ENCODE data around the gene FMNL3. TPM values are rescaled to one million over a fixed set of nuclear protein-coding genes. Genes with fewer than 3 reads are reported as not detected.

The FMNL3 gene
- total RNA-seq, 1 experiment from 2014 or later = 3.5 TPM

- Histone ChIP-seq H3K9me3 (ENCODE audit: control insufficient read depth in 1 of 2, insufficient read depth in 1 of 2, low read depth in 1 of 2, low read length in 2 of 2) (no peaks in the 10 kb centered on the region), H3K4me1 (ENCODE audit: control insufficient read depth in 1 of 2, insufficient read depth in 2 of 2, low read length in 2 of 2) (peaks cover 22 to 63% of the 10 kb centered on the region in 2 experiments), H3K79me2 (ENCODE audit: insufficient read depth, low read length) (no peaks in the 10 kb centered on the region; the same call in 1 of the 2 replicates), H3K4me3 (replicated peaks in 1 of 2; ENCODE audit: low read depth in 1 of 2, low read length in 2 of 2) (peak within 1 kb of the TSS; percentile 60 to 67), H4K20me1 (ENCODE audit: insufficient read depth) (no peaks in the 10 kb centered on the region), H3K36me3 (ENCODE audit: control insufficient read depth in 1 of 2, insufficient read depth in 2 of 2, low read length in 2 of 2) (no peaks in the 10 kb centered on the region), H3K4me2 (ENCODE audit: low read length) (peak within 1 kb of the TSS; percentile 92), H3K9ac (ENCODE audit: low read length) (peak within 1 kb of the TSS; percentile 75), H3K9me2 (ENCODE audit: insufficient read depth) (no peaks in the 10 kb centered on the region), H3K27me3 (ENCODE audit: insufficient read depth, low read length) (no peaks in the 10 kb centered on the region), H2AFZ (ENCODE audit: low read depth, low read length, poor library complexity, severe bottlenecking) (peak within 1 kb of the TSS; percentile 13), H3K27ac (ENCODE audit: low read depth, low read length) (peak within 1 kb of the TSS; percentile 66)
- TF ChIP-seq, protein P1, sequence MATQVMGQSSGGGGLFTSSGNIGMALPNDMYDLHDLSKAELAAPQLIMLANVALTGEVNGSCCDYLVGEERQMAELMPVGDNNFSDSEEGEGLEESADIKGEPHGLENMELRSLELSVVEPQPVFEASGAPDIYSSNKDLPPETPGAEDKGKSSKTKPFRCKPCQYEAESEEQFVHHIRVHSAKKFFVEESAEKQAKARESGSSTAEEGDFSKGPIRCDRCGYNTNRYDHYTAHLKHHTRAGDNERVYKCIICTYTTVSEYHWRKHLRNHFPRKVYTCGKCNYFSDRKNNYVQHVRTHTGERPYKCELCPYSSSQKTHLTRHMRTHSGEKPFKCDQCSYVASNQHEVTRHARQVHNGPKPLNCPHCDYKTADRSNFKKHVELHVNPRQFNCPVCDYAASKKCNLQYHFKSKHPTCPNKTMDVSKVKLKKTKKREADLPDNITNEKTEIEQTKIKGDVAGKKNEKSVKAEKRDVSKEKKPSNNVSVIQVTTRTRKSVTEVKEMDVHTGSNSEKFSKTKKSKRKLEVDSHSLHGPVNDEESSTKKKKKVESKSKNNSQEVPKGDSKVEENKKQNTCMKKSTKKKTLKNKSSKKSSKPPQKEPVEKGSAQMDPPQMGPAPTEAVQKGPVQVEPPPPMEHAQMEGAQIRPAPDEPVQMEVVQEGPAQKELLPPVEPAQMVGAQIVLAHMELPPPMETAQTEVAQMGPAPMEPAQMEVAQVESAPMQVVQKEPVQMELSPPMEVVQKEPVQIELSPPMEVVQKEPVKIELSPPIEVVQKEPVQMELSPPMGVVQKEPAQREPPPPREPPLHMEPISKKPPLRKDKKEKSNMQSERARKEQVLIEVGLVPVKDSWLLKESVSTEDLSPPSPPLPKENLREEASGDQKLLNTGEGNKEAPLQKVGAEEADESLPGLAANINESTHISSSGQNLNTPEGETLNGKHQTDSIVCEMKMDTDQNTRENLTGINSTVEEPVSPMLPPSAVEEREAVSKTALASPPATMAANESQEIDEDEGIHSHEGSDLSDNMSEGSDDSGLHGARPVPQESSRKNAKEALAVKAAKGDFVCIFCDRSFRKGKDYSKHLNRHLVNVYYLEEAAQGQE (IDR thresholded peaks at IDR 0.05; ENCODE audit: low read depth) = no peak
- no peak for TF ChIP-seq JUND (IDR thresholded peaks at IDR 0.05)
- no peak for TF ChIP-seq EZH2 (IDR thresholded peaks at IDR 0.05)
- peak; percentile 77 for TF ChIP-seq SIN3A (IDR thresholded peaks at IDR 0.05; ENCODE audit: low read depth)
- peak; percentile 96 for TF ChIP-seq EGR1 (IDR thresholded peaks at IDR 0.05; ENCODE audit: low read depth)
- no peak for TF ChIP-seq YY1 (IDR thresholded peaks at IDR 0.05; ENCODE audit: extremely low read depth, insufficient replicate concordance, low read depth, low read length)
- TF ChIP-seq TCF7L2 (IDR thresholded peaks at IDR 0.05; ENCODE audit: borderline replicate concordance, extremely low read depth, insufficient read depth, insufficient read length) = no peak
- TF ChIP-seq RAD21 (IDR thresholded peaks at IDR 0.05; ENCODE audit: low read depth) = peak; percentile 36; the same call in 1 of the 2 replicates
- TF ChIP-seq CTCF (IDR thresholded peaks at IDR 0.05 in 2 of 3, conservative IDR thresholded peaks at IDR 0.05 in 1 of 3; ENCODE audit: borderline replicate concordance in 1 of 3, insufficient read depth in 1 of 3, low read depth in 2 of 3, low read length in 2 of 3) = peak; percentile 37 to 60 (median 40); a peak in 5 of 6 replicates
- TF ChIP-seq ZBTB33 (IDR thresholded peaks at IDR 0.05; ENCODE audit: extremely low read depth, insufficient replicate concordance, low read length) = no peak
- TF ChIP-seq SP1 (IDR thresholded peaks at IDR 0.05; ENCODE audit: low read depth) = peak; percentile 77
- TF ChIP-seq, protein P2, sequence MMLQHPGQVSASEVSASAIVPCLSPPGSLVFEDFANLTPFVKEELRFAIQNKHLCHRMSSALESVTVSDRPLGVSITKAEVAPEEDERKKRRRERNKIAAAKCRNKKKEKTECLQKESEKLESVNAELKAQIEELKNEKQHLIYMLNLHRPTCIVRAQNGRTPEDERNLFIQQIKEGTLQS (IDR thresholded peaks at IDR 0.05) = no peak
- peak; percentile 97 for TF ChIP-seq POLR2AphosphoS5 (IDR thresholded peaks at IDR 0.05; ENCODE audit: low read depth, low read length)
- peak; percentile 54; the same call in 1 of the 2 replicates for TF ChIP-seq MAX (IDR thresholded peaks at IDR 0.05)
- TF ChIP-seq POLR2A (IDR thresholded peaks at IDR 0.05; ENCODE audit: borderline replicate concordance, extremely low read depth, insufficient read depth, insufficient read length) = peak; percentile 94
- no peak for TF ChIP-seq ZFX (IDR thresholded peaks at IDR 0.05)
- ChIA-PET POLR2A (interaction anchor here (0.5 to 1.7 kb wide), 5 partner anchors 21 to 349 kb away, joined by 3 to 9 read pairs (median 4); partner anchors contain the start of gene TMBIM6), RAD21 (ENCODE audit: low non-redundant PET in 1 of 2, low total read pairs in 2 of 2, uncharacterized antibody in 2 of 2, unreplicated experiment in 2 of 2) (interaction anchor here in 1 of 2 experiments (0.7 kb wide), 1 partner anchor 118 kb away, joined by 3 read pairs; the partner anchor contains the start of gene TMBIM6), CTCF (interaction anchor here (0.6 to 1.5 kb wide), 10 partner anchors 9 to 325 kb away, joined by 3 to 9 read pairs (median 4); partner anchors contain the start of genes TMBIM6 and TROAP)
- no TSS peak for BruUV-seq (replicated peaks)
- ATAC-seq = peak; percentile 85
- peak; percentile 48 for DNase-seq (ENCODE audit: low read depth, low spot score)
- intact Hi-C loops (cut with micrococcal nuclease) = no loop called here
Observed at GRCh38 chr12:49623142-49623904, 83.9 kb downstream of the FMNL3 start, which contains the start of gene PRPF40B. TSS of gene PRPF40B (plus strand) at chr12:49623561. CDS start at chr12:49623591, 30 bp downstream.
